Measurements from ENCODE around the gene HELZ.
"Not testable (repeated sequence)": the region's sequence is repeated elsewhere in the genome, so short reads cannot be mapped to it uniquely, and the experiment has no call there.

Gene HELZ

GRCh38 chr17:67111808-67112207, 133.2 kb downstream of the HELZ start:
- DNase-seq = no peak

GRCh38 chr17:67111327-67111726, 133.7 kb downstream of the HELZ start:
- no peak for DNase-seq

GRCh38 chr17:67110619-67111018, 134.4 kb downstream of the HELZ start:
- DNase-seq = no peak

- DNase-seq = no peak
Observed at GRCh38 chr17:67109111-67109510, 135.9 kb downstream of the HELZ start.

GRCh38 chr17:67107811-67108775, 136.9 kb downstream of the HELZ start:
- no peak for DNase-seq

- no peak for DNase-seq
Observed at GRCh38 chr17:67107171-67107570, 137.8 kb downstream of the HELZ start.

GRCh38 chr17:67105213-67105612, 139.8 kb downstream of the HELZ start:
- DNase-seq = no peak

GRCh38 chr17:67104641-67105040, 140.4 kb downstream of the HELZ start:
- DNase-seq = not testable (repeated sequence)

GRCh38 chr17:67098006-67098405, 147.0 kb downstream of the HELZ start:
- no peak for DNase-seq

- no peak for DNase-seq
Observed at GRCh38 chr17:67096609-67097008, 148.4 kb downstream of the HELZ start.

GRCh38 chr17:67095803-67096202, 149.2 kb downstream of the HELZ start:
- no peak for DNase-seq

- not testable (repeated sequence) for DNase-seq
Observed at GRCh38 chr17:67095291-67095690, 149.7 kb downstream of the HELZ start.

GRCh38 chr17:67093348-67093747, 151.6 kb downstream of the HELZ start:
- DNase-seq = no peak

GRCh38 chr17:67092710-67093109, 152.3 kb downstream of the HELZ start:
- DNase-seq = not testable (repeated sequence)

GRCh38 chr17:67092291-67092690, 152.7 kb downstream of the HELZ start:
- DNase-seq = no peak

- DNase-seq = no peak
Observed at GRCh38 chr17:67090341-67090740, 154.7 kb downstream of the HELZ start.

- no peak for DNase-seq
Observed at GRCh38 chr17:67088639-67089038, 156.4 kb downstream of the HELZ start.

- DNase-seq = no peak
Observed at GRCh38 chr17:67085406-67085805, 159.6 kb downstream of the HELZ start.

- no peak for DNase-seq
Observed at GRCh38 chr17:67082107-67082506, 162.9 kb downstream of the HELZ start.

GRCh38 chr17:67080804-67081203, 164.2 kb downstream of the HELZ start:
- no peak for DNase-seq

GRCh38 chr17:67079491-67079890, 165.5 kb downstream of the HELZ start:
- no peak for DNase-seq

GRCh38 chr17:67078292-67078691, 166.7 kb downstream of the HELZ start:
- no peak for DNase-seq

- no peak for DNase-seq
Observed at GRCh38 chr17:67076290-67076689, 168.7 kb downstream of the HELZ start.

GRCh38 chr17:67074781-67075180, 170.2 kb downstream of the HELZ start:
- DNase-seq = no peak

GRCh38 chr17:67072885-67073284, 172.1 kb downstream of the HELZ start:
- no peak for DNase-seq

Data from DMS79 treated with DMSO at 0.1 percent for 48 hours (cell line).